Measurements from ENCODE around the gene OR2T3. TPM values are rescaled to one million over a fixed set of nuclear protein-coding genes. Genes with fewer than 3 reads are reported as not detected.
"Not testable (repeated sequence)": the region's sequence is repeated elsewhere in the genome, so short reads cannot be mapped to it uniquely, and the experiment has no call there.

The OR2T3 gene, protein sequence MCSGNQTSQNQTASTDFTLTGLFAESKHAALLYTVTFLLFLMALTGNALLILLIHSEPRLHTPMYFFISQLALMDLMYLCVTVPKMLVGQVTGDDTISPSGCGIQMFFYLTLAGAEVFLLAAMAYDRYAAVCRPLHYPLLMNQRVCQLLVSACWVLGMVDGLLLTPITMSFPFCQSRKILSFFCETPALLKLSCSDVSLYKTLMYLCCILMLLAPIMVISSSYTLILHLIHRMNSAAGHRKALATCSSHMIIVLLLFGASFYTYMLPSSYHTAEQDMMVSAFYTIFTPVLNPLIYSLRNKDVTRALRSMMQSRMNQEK
- not detected for polyA plus RNA-seq (2013, experiment 1 of 2)
- polyA plus RNA-seq (2013, experiment 2 of 2), result not detected

DNA sequence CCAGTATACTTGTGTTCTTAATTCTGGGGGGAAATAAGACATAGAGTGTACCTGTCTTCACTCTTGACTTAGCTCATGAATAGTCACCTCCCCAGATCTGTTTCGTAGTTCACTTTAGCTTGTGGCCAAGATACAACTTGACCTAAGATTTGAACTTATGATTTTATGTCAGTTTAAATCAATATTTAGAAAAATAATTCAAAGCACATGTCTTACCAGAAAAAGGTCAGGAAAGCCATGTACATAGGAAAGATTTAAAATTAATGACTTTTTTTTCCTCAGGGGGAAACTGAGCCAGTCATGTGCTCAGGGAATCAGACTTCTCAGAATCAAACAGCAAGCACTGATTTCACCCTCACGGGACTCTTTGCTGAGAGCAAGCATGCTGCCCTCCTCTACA is at the start of gene OR2T3:
OR2T3 (plus strand) TSS at position 301 of the 400 bp plus-strand sequence; CDS start at position 301, 0 bp downstream.
- H3K9me3 ChIP-seq (ENCODE audit: control insufficient read depth, low read length), result peaks cover 11% of the 10 kb centered on the region
- not testable (repeated sequence) for H3K36me3 ChIP-seq (ENCODE audit: control insufficient read depth, insufficient read depth, low read length); H3K27ac ChIP-seq (ENCODE audit: low read depth, low read length, severe bottlenecking); H3K4me1 ChIP-seq (ENCODE audit: control insufficient read depth, insufficient read depth, low read length, poor library complexity, severe bottlenecking); H3K4me3 ChIP-seq (ENCODE audit: extremely low read depth, insufficient read depth, low read length, poor library complexity, severe bottlenecking)
- WGBS, 2 experiments (ENCODE audit: insufficient coverage in 2 of 2), result no CpG with 5 or more reads among the region's 2 CpGs

DNA sequence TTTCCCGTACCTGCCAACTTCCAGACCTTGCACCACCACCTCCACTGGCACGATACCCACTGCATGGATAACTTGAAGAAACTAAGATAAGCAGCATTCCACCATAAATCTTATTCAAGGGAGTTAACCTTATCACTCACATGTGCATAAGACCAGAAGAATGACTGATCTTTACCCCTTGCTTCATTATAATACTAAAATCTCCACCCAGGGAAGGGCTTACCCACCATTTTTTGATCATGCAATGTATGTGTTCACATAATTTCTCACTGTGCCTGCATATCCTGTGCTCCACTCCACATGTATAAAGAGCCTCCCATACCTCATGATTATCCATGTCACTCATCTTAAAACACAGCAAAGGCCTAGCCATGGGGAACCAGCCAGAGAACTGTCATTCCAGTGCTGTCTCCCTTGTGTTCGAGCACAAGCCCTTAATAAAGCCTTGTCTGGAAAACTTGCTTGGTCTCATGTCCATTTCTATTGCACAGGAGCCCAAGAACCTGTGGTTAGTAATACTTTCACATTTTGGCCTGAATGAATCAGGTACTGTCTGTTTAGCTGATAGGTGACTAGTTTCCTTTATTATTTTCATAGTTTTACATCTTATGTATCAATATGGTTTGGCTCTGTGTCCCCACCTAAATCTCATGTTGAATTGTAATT is 45.5 kb upstream of the OR2T3 start:
- not testable (repeated sequence) for H3K4me3 ChIP-seq (ENCODE audit: extremely low read depth, insufficient read depth, low read length, poor library complexity, severe bottlenecking); H3K4me1 ChIP-seq (ENCODE audit: control insufficient read depth, insufficient read depth, low read length, poor library complexity, severe bottlenecking); H3K36me3 ChIP-seq (ENCODE audit: control insufficient read depth, insufficient read depth, low read length); H3K27ac ChIP-seq (ENCODE audit: low read depth, low read length, severe bottlenecking)
- peaks cover 33% of the 10 kb centered on the region for H3K9me3 ChIP-seq (ENCODE audit: control insufficient read depth, low read length)
- WGBS, 2 experiments (ENCODE audit: insufficient coverage in 2 of 2), result 0 to 63% methylated on average over 1 to 3 of the region's 3 CpGs

DNA sequence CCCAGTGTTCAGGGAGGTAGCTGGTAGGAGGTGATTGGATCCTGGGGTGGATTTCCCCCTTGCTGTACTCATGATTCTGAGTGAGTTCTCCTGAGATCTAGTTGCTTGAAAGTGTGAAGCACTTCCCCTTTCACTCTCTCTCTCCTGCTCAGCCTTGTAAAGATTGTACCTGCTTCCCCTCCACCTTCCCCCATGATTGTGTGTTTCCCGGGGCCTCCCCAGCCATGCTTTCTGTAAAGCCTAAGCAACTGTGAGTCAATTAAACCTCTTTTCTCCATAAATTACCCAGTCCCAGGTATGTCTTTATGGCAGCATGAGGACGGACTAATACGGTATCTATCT is 45.0 kb upstream of the OR2T3 start:
- WGBS, 2 experiments (ENCODE audit: insufficient coverage in 2 of 2), result 43 to 67% methylated on average over 1 of the region's 3 CpGs
- H3K9me3 ChIP-seq (ENCODE audit: control insufficient read depth, low read length), result peaks cover 29% of the 10 kb centered on the region
- H3K4me1 ChIP-seq (ENCODE audit: control insufficient read depth, insufficient read depth, low read length, poor library complexity, severe bottlenecking), result not testable (repeated sequence)

DNA sequence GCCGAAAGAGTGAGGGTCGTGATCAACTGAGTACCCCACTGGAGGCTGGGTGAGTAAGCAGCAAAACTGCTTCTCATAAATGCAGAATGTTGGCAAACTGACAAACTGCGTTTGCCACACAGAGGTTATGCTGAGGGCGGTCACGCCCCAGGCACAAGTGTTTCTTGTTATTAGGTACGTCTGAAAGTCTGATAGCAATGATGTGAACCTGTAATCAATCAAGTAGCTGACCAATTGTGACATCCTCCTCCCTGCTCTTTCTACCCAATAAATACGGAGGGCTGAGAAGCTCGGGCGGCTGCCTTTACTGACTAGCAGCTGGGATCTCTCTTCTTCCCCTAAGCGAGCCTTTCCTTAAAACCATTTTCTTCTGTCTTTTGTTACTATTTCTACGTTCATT is 41.5 kb upstream of the OR2T3 start:
- not testable (repeated sequence) for H3K4me3 ChIP-seq (ENCODE audit: extremely low read depth, insufficient read depth, low read length, poor library complexity, severe bottlenecking); H3K27ac ChIP-seq (ENCODE audit: low read depth, low read length, severe bottlenecking); H3K4me1 ChIP-seq (ENCODE audit: control insufficient read depth, insufficient read depth, low read length, poor library complexity, severe bottlenecking); H3K36me3 ChIP-seq (ENCODE audit: control insufficient read depth, insufficient read depth, low read length)
- WGBS, 2 experiments (ENCODE audit: insufficient coverage in 2 of 2), result 72% methylated on average over 4 of the region's 11 CpGs; no CpG with 5 or more reads in 1 of the 2 experiments
- H3K9me3 ChIP-seq (ENCODE audit: control insufficient read depth, low read length), result peaks cover 13% of the 10 kb centered on the region

More for the DNA sequence above, 45.0 kb upstream of the OR2T3 start:
- H3K36me3 ChIP-seq (ENCODE audit: control insufficient read depth, insufficient read depth, low read length); H3K27ac ChIP-seq (ENCODE audit: low read depth, low read length, severe bottlenecking); H3K4me3 ChIP-seq (ENCODE audit: extremely low read depth, insufficient read depth, low read length, poor library complexity, severe bottlenecking): not testable (repeated sequence)

DNA sequence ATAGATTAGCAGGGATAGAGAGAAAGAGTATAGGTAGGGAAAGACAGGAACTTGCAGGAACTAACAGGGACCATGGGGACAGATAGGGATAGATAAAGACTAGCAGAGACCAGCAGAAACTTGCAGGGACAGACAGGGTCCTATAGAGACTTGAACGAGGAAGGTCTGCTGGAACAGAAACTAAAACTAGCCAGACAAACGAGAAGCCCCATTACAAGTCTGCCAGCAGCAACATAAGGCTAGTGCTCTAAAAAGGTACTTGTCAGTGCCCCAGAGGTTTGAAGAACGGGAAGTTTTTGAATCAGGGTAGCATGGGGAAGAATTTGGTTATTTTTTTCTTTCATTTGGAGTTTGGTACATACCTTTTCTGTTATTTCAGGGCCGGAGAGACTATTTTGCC is 41.0 kb upstream of the OR2T3 start:
- WGBS, 2 experiments (ENCODE audit: insufficient coverage in 2 of 2), result 40 to 69% methylated on average over 1 to 2 of the region's 4 CpGs
- H3K36me3 ChIP-seq (ENCODE audit: control insufficient read depth, insufficient read depth, low read length); H3K4me3 ChIP-seq (ENCODE audit: extremely low read depth, insufficient read depth, low read length, poor library complexity, severe bottlenecking): not testable (repeated sequence)

DNA sequence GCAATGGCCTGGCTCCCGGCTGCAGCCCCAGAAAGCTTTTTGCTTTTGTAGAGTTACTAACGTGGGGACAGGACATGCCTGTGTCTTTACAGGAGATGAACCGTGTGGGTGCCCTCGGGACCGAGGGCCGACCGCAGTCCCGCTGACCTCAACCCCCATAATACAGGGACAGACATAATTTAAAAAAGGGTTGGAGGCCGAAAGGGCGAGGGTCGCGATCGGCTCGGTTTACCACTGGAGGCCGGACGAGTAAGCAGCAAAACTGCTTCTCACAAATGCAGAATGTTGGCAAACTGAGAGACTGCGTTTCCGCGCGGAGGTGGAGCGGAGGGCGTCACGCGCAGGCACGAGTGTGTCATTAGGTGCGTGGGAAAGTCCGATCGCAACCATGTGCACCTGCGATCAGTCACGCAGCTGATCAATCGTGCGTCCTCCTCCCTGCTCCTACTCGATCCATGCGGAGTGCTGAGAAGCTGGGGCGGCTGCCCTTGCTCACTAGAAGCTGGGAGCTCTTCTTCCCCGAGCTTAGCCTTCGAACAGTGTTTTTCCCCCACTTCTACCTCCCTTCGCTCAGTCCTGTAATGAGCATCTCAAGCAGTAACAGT is 39.2 kb upstream of the OR2T3 start:
- 90 to 95% methylated on average over 5 to 8 of the region's 38 CpGs for WGBS, 2 experiments (ENCODE audit: insufficient coverage in 2 of 2)
- not testable (repeated sequence) for H3K36me3 ChIP-seq (ENCODE audit: control insufficient read depth, insufficient read depth, low read length); H3K4me3 ChIP-seq (ENCODE audit: extremely low read depth, insufficient read depth, low read length, poor library complexity, severe bottlenecking); H3K27ac ChIP-seq (ENCODE audit: low read depth, low read length, severe bottlenecking); H3K9me3 ChIP-seq (ENCODE audit: control insufficient read depth, low read length); H3K4me1 ChIP-seq (ENCODE audit: control insufficient read depth, insufficient read depth, low read length, poor library complexity, severe bottlenecking)

More for the DNA sequence above, 41.0 kb upstream of the OR2T3 start:
- H3K4me1 ChIP-seq (ENCODE audit: control insufficient read depth, insufficient read depth, low read length, poor library complexity, severe bottlenecking); H3K9me3 ChIP-seq (ENCODE audit: control insufficient read depth, low read length); H3K27ac ChIP-seq (ENCODE audit: low read depth, low read length, severe bottlenecking): not testable (repeated sequence)

DNA sequence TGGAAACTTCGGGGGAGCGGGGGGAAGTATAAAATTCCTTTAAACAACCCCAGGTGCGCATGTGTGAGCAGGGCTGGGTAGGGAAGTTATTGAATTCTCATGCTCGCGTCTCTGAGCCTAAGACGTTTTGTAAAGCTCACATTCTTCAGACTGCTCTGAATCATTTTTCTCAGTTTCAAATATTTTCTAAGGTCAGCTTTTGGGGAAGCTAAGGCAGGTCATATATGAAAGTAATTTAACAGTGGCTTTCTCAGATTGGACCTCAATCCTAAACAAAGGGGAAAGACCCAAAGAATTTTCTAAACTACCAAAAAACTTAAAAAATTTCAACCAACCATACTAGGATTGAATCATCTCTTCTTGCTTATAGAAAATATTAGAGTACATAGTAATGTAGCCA is 38.2 kb upstream of the OR2T3 start:
- H3K9me3 ChIP-seq (ENCODE audit: control insufficient read depth, low read length); H3K4me3 ChIP-seq (ENCODE audit: extremely low read depth, insufficient read depth, low read length, poor library complexity, severe bottlenecking); H3K36me3 ChIP-seq (ENCODE audit: control insufficient read depth, insufficient read depth, low read length); H3K27ac ChIP-seq (ENCODE audit: low read depth, low read length, severe bottlenecking); H3K4me1 ChIP-seq (ENCODE audit: control insufficient read depth, insufficient read depth, low read length, poor library complexity, severe bottlenecking): not testable (repeated sequence)
- no CpG with 5 or more reads among the region's 6 CpGs for WGBS, 2 experiments (ENCODE audit: insufficient coverage in 2 of 2)

DNA sequence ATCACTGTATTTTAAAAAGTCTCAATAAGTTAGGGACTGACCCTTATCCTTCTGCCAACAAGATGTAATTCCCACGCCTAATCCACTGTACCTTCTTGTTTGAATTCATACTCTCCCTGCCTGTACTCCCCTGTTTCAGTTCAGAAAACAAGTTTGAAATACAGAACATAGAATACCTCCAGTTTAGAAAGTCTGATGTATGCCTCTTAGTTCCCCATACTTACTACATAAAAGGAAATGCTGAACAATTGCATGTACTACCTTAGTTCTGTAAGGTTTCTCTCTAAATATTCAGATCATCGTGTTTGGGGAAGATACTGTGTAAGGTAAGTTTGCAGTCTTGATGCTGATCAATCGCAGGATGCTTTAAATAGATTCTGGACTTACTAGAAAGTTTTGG is 36.8 kb upstream of the OR2T3 start:
- not testable (repeated sequence) for H3K36me3 ChIP-seq (ENCODE audit: control insufficient read depth, insufficient read depth, low read length); H3K4me3 ChIP-seq (ENCODE audit: extremely low read depth, insufficient read depth, low read length, poor library complexity, severe bottlenecking); H3K4me1 ChIP-seq (ENCODE audit: control insufficient read depth, insufficient read depth, low read length, poor library complexity, severe bottlenecking); H3K9me3 ChIP-seq (ENCODE audit: control insufficient read depth, low read length); H3K27ac ChIP-seq (ENCODE audit: low read depth, low read length, severe bottlenecking)
- 73 to 75% methylated on average over 1 of the region's 3 CpGs for WGBS, 2 experiments (ENCODE audit: insufficient coverage in 2 of 2)

DNA sequence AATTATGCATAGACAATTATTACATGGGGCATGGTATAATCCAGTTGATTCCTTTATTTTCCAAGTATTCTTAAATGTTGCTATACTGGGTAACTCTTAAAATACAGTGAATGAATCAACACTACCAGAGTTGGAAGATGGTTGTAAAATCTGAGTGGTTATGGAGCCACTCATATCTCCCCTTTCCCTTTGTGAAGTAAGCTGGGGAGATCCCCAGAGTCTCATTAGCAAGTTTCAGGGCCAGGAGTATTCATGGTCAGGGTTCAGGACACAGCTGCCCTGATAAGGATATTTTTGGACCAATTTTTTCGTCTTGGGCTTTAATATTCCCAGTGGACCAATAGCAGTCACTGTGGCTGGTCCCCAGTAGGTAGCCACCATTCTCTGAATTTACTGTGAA is 34.5 kb upstream of the OR2T3 start:
- not testable (repeated sequence) for H3K4me3 ChIP-seq (ENCODE audit: extremely low read depth, insufficient read depth, low read length, poor library complexity, severe bottlenecking); H3K36me3 ChIP-seq (ENCODE audit: control insufficient read depth, insufficient read depth, low read length); H3K27ac ChIP-seq (ENCODE audit: low read depth, low read length, severe bottlenecking); H3K9me3 ChIP-seq (ENCODE audit: control insufficient read depth, low read length); H3K4me1 ChIP-seq (ENCODE audit: control insufficient read depth, insufficient read depth, low read length, poor library complexity, severe bottlenecking)
- no CpG with 5 or more reads among the region's 1 CpG for WGBS, 2 experiments (ENCODE audit: insufficient coverage in 2 of 2)

DNA sequence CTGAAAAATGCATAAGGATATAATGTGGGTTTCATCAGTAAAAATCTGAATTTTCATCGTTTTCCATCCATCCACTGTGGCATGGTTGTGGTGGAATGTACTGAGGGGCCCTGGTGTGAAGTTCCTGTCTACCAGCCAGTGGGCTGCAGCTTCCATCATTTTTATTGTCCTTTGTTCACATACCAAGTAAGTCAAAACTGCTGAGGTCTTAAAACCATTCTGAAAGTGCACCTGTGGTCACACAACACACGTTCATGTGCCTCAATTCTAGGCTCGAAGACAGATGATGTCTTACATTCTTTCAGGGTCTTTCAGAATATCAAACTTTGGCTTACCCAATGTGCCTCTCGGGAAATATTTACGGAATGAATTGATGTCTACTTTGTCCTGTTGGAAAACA is 33.9 kb upstream of the OR2T3 start:
- H3K4me1 ChIP-seq (ENCODE audit: control insufficient read depth, insufficient read depth, low read length, poor library complexity, severe bottlenecking); H3K9me3 ChIP-seq (ENCODE audit: control insufficient read depth, low read length); H3K27ac ChIP-seq (ENCODE audit: low read depth, low read length, severe bottlenecking); H3K36me3 ChIP-seq (ENCODE audit: control insufficient read depth, insufficient read depth, low read length); H3K4me3 ChIP-seq (ENCODE audit: extremely low read depth, insufficient read depth, low read length, poor library complexity, severe bottlenecking): not testable (repeated sequence)
- WGBS, 2 experiments (ENCODE audit: insufficient coverage in 2 of 2), result 13 to 49% methylated on average over 1 to 2 of the region's 5 CpGs

Measured in mesodermal cell (in vitro differentiated cells).